K562 (cell line): ENCODE results near the gene PPHLN1. TPM values are rescaled to one million over a fixed set of nuclear protein-coding genes. Genes with fewer than 3 reads are reported as not detected.

Experiments
- ATF3 ChIP-seq, 2 experiments: fragments of 450-650 bp in 1 of 2; sonication (generic) in 1 of 2; formaldehyde crosslinking in 1 of 2; IDR thresholded peaks in 1 of 2; conservative IDR thresholded peaks in 1 of 2; 2 replicates each; pipeline versions ENCODE4 v1.6.1 to v1.8.1; 2016 to 2023; ENCODE audit warnings: mild to moderate bottlenecking in 2 of 2, moderate library complexity in 2 of 2, inconsistent platforms in 1 of 2, missing genetic modification reagents in 1 of 2
- CC2D1A ChIP-seq: fragments of 450-650 bp; IDR thresholded peaks from 2 replicates; pipeline ENCODE4 v1.6.1; 2017; ENCODE audit warnings: mild to moderate bottlenecking
- CCNT2 ChIP-seq: IDR thresholded peaks from 2 replicates; pipeline ENCODE4 v1.6.1; 2011; ENCODE audit warnings: borderline replicate concordance, low read depth, mild to moderate bottlenecking, moderate library complexity, mixed read lengths, low read length; ENCODE audit not compliant: insufficient read length; ENCODE audit errors: extremely low read depth
- CSDE1 ChIP-seq, 2 experiments: fragments of 450-650 bp; IDR thresholded peaks; 2 replicates each; pipeline ENCODE4 v1.6.1; 2016; ENCODE audit warnings: mild to moderate bottlenecking in 1 of 2
- CXXC5 ChIP-seq: fragments of 250-450 bp; sonication (Bioruptor Pico); IDR thresholded peaks from 2 replicates; pipeline ENCODE4 v1.8.0; 2022; ENCODE audit warnings: inconsistent platforms, mild to moderate bottlenecking, moderate library complexity
- DDX20 ChIP-seq: fragments of 450-650 bp; IDR thresholded peaks from 2 replicates; pipeline ENCODE4 v1.6.1; 2016; ENCODE audit warnings: missing genetic modification characterization, low read depth, mild to moderate bottlenecking, missing compliant biosample characterization, moderate library complexity
- E2F5 ChIP-seq: sonication (generic); formaldehyde crosslinking; IDR thresholded peaks from 2 replicates; pipeline ENCODE4 v1.8.0; 2022; ENCODE audit warnings: mild to moderate bottlenecking, missing genetic modification reagents
- GTF2B ChIP-seq: IDR thresholded peaks from 2 replicates; pipeline ENCODE4 v1.6.1; 2011; ENCODE audit not compliant: insufficient read length; ENCODE audit errors: extremely low read depth
- GTF2F1 ChIP-seq: IDR thresholded peaks from 2 replicates; pipeline ENCODE4 v1.6.1; 2011; ENCODE audit warnings: low read depth, low read length, improper control_type of control experiment
- HNRNPH1 ChIP-seq: fragments of 200-400 bp; formaldehyde crosslinking; optimal IDR thresholded peaks from 2 replicates; pipeline ENCODE3; 2017; ENCODE audit warnings: low read depth, mild to moderate bottlenecking, low read length, moderate library complexity
- HOXB6 ChIP-seq: fragments of 250-450 bp; sonication (Bioruptor Pico); IDR thresholded peaks from 2 replicates; pipeline ENCODE4 v1.5.1; 2022; ENCODE audit warnings: mild to moderate bottlenecking, borderline replicate concordance
- KLF6 ChIP-seq: fragments of 250-450 bp; sonication (Bioruptor Pico); IDR thresholded peaks from 2 replicates; pipeline ENCODE4 v1.4.0; 2020; ENCODE audit warnings: mild to moderate bottlenecking, moderate library complexity, borderline replicate concordance
- MAFF ChIP-seq: IDR thresholded peaks from 2 replicates; pipeline ENCODE4 v1.6.1; 2012; ENCODE audit warnings: low read length, improper control_type of control experiment
- MYBL2 ChIP-seq, 2 experiments: fragments of 450-650 bp in 1 of 2; sonication (generic) in 1 of 2; formaldehyde crosslinking in 1 of 2; IDR thresholded peaks; 2 replicates each; pipeline versions ENCODE4 v1.6.1 to v1.8.1; 2017 to 2022; ENCODE audit warnings: borderline replicate concordance in 1 of 2, inconsistent platforms in 1 of 2, low read depth in 1 of 2, mild to moderate bottlenecking in 1 of 2, missing genetic modification reagents in 1 of 2, moderate library complexity in 1 of 2
- NFRKB ChIP-seq: fragments of 450-650 bp; IDR thresholded peaks from 2 replicates; pipeline ENCODE4 v1.6.1; 2016; ENCODE audit warnings: low read depth
- PHF20 ChIP-seq: fragments of 450-650 bp; IDR thresholded peaks from 2 replicates; pipeline ENCODE4 v1.6.1; 2018; ENCODE audit not compliant: partially characterized antibody
- PHTF2 ChIP-seq: fragments of 250-450 bp; sonication (Bioruptor Pico); IDR thresholded peaks from 2 replicates; pipeline ENCODE4 v1.5.0; 2021; ENCODE audit warnings: mild to moderate bottlenecking
- RBM17 ChIP-seq: fragments of 200-400 bp; formaldehyde crosslinking; IDR thresholded peaks from 2 replicates; pipeline ENCODE4 v1.6.1; 2017; ENCODE audit warnings: low read depth, mild to moderate bottlenecking, low read length, borderline replicate concordance
- RCOR1 ChIP-seq, 2 experiments: IDR thresholded peaks; 2 replicates each; pipeline ENCODE4 v1.6.1; 2012; ENCODE audit warnings: low read depth in 2 of 2, low read length in 2 of 2, borderline replicate concordance in 1 of 2, improper control_type of control experiment in 1 of 2
- SAFB ChIP-seq: fragments of 200-400 bp; formaldehyde crosslinking; IDR thresholded peaks from 2 replicates; pipeline ENCODE4 v1.6.1; 2017; ENCODE audit warnings: low read depth, low read length, borderline replicate concordance
- SMARCA4 ChIP-seq: fragments of 450-650 bp; IDR thresholded peaks from 2 replicates; pipeline ENCODE4 v1.6.1; 2016
- TAF1 ChIP-seq: IDR thresholded peaks from 2 replicates; pipeline ENCODE4 v1.6.1; 2011; ENCODE audit warnings: mild to moderate bottlenecking, low read length, moderate library complexity; ENCODE audit not compliant: insufficient read depth, control insufficient read depth, severe bottlenecking; ENCODE audit errors: extremely low read depth
- TEAD1 ChIP-seq, 2 experiments: fragments of 450-650 bp in 1 of 2; sonication (generic) in 1 of 2; formaldehyde crosslinking; IDR thresholded peaks; 2 replicates each; pipeline versions ENCODE4 v1.4.0 to v1.8.0; 2020 to 2022; ENCODE audit warnings: mild to moderate bottlenecking in 2 of 2, missing genetic modification reagents in 1 of 2
- WHSC1 ChIP-seq: IDR thresholded peaks from one replicate; pipeline ENCODE4 v1.6.1; 2012; ENCODE audit warnings: low read length, control low read depth, inconsistent platforms
- ZNF146 ChIP-seq: IDR thresholded peaks from one replicate; pipeline ENCODE4 v1.6.1; 2018; ENCODE audit warnings: missing compliant biosample characterization; ENCODE audit not compliant: unreplicated experiment
- polyA plus RNA-seq, 8 experiments: library from polyadenylated mRNA; depleted of rRNA in 4 of 8; stranded (reverse) in 5 of 8; unstranded in 3 of 8; fragments of >200 nt; fragmentation: Nextera tagmentation in 2 of 8; fragmentation: Illumina TruSeq in 1 of 8; extraction: Ambion mirVana in 2 of 8; extraction: Trizol in 1 of 8; gene quantifications; 2 replicates each; pipeline versions ENCODE4 v1.2.1 to v1.2.3, GENCODE V29; 2011 to 2014; ENCODE audit warnings: inconsistent platforms in 1 of 8, missing spikeins in 1 of 8
- total RNA-seq, 7 experiments: library from RNA; depleted of rRNA in 6 of 7; stranded (reverse); fragments of >200 nt in 6 of 7; fragmentation: Illumina TruSeq in 2 of 7; extraction: Trizol in 2 of 7; gene quantifications; 2 replicates each; pipeline versions ENCODE4 v1.2.1 to v1.2.3, GENCODE V29; 2011 to 2021; ENCODE audit warnings: low replicate concordance in 1 of 7

PPHLN1 gene
- total and polyA plus RNA-seq, 9 of the 15 experiments (the other 6 are each of a cell fraction or from before 2014, with no cell fraction given): 66.3 to 112 (median 93.6) TPM

GRCh38 chr12:42426746-42427145 is 100.8 kb downstream of the PPHLN1 start (continued):
- TF ChIP-seq ATF3 (IDR thresholded peaks at IDR 0.05) (peak; percentile 66), ATF3 (CRISPR knock-in tag; conservative IDR thresholded peaks at IDR 0.05) (no peak), GTF2F1 (no peak), NFRKB (no peak), DDX20 (tag) (no peak), HOXB6 (CRISPR knock-in tag) (no peak), PHTF2 (CRISPR knock-in tag) (no peak), CSDE1 (IDR thresholded peaks at IDR 0.05) (no peak), SAFB (no peak), CC2D1A (no peak), RBM17 (no peak), PHF20 (no peak), CCNT2 (no peak), WHSC1 (no peak), ZNF146 (CRISPR knock-in tag) (no peak), GTF2B (no peak), E2F5 (CRISPR knock-in tag) (no peak), MAFF (peak; percentile 81), KLF6 (CRISPR knock-in tag) (no peak), MYBL2 (IDR thresholded peaks at IDR 0.05; ENCODE audit: low read depth) (no peak), MYBL2 (CRISPR knock-in tag; IDR thresholded peaks at IDR 0.05; ENCODE audit: borderline replicate concordance) (no peak), CXXC5 (CRISPR knock-in tag) (0 out of 2 replicates have a peak, but pooled peaks have one; percentile 16), TAF1 (peak; percentile 22), SMARCA4 (peak; percentile 79), HNRNPH1 (no peak), TEAD1 (CRISPR knock-in tag; IDR thresholded peaks at IDR 0.05) (no peak), RCOR1 (IDR thresholded peaks at IDR 0.05; ENCODE audit: borderline replicate concordance in 1 of 2, low read depth in 2 of 2, low read length in 2 of 2) (peak in 1 of 2 experiments; percentile 73; a peak in 2 of 4 replicates)
